GM19099 (cell line): ENCODE results near the gene MBD1.

Source experiments
- POLR2A ChIP-seq: IDR thresholded peaks from 3 replicates; pipeline ENCODE4 v1.6.1; 2011; ENCODE audit warnings: low read depth; ENCODE audit not compliant: insufficient read length; ENCODE audit errors: extremely low read depth

MBD1 gene

DNA sequence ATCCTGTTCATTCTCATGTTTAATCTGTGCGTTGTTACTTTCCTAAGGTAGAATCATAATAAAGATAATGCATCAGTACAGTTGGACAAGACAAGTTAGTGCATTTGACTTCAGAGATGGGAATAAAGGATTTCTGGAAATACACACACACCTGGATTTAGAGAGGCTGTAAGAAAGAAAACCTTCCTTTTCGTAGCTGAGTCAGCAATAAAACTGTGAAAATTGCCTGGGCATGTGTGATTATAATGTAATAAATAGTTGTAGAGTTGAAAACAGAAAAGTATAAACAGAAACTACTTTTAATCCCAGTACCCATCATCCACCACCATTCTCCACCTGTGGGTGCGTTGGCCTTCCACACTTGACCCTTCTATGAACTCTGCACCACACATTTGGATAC lies 30.4 kb downstream of the MBD1 start:
- TF ChIP-seq POLR2A, result no peak

DNA sequence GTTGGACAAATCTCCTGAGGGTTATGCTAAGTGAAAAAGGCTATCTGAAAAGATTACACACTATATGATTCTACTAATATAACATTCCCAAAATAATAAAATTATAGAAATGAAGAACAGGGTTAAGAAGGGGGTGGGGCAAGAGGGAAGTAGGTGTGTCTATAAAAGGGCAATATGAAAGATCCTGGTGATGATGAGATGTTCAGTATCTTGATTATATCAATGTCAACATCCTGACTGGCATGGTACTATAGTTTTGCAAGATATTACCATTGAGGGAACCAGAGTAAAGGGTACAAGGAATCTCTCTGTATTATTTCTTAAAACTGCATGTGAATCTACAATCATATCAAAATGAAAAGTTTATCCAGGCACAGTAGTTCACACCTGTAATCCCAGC lies 31.7 kb downstream of the MBD1 start:
- no peak for TF ChIP-seq POLR2A

DNA sequence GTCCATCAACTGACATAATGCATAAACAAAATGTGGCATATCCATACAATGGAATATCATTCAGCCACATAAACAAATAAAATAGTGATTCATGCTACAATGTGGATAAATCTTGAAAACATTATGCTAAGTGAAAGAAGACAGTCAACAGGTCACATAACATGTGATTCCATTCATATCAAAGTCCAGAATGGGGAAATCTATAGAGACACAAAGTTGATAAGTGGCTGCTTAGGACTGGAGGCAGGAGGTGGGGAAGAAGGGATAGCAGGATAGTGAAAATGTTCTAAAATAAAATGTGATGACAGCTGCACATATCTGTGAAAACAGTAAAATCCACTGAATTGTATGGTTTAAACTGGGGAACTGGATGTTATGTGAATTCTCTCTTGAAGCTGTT lies 33.8 kb downstream of the MBD1 start:
- no peak for TF ChIP-seq POLR2A

- TF ChIP-seq POLR2A, result no peak
Measured at GRCh38 chr18:50240080-50240563, 41.2 kb downstream of the MBD1 start.

- TF ChIP-seq POLR2A, result no peak
Measured at GRCh38 chr18:50232419-50232818, 48.9 kb downstream of the MBD1 start.

DNA sequence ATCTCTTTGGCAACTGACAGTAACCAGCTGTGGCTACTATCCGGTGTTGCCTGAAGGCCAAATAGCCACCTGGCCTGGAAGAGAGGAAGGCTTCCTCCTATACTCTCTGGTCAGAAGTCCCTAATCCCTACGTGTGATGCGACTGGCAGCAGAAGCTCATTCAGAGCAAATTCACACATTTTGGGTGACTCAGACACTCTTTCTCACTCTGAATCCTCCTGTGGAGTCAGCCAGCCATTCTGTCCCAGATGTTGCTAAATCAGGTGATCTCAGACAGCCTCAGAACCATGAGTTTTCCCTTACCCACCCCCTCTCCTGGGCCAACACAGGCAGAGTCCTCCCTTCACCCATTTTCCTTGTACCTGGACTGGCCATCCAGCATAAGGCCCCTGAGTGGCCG lies 49.7 kb downstream of the MBD1 start:
- TF ChIP-seq POLR2A, result no peak
